Naive B cell (primary cell): Measurements from ENCODE around the gene SGSM2. TPM values are rescaled to one million over a fixed set of nuclear protein-coding genes. Genes with fewer than 3 reads are reported as not detected.

ENCODE experiments used
- ATAC-seq, 2 donors: fragments of 150-1000 bp; cut with Tn5 transposase; 2 replicates each; pipeline ENCODE4 v1.10.0; 2021; ENCODE audit warnings: low read depth in 2 of 2, mild to moderate bottlenecking in 2 of 2, moderate library complexity in 2 of 2
- DNase-seq: peaks from one replicate; pipeline ENCODE4 v3.0.0; 2022
- H3K27ac Mint-ChIP-seq, 6 donors: one replicate each; pipeline ENCODE4 v1.8.0; 2020 to 2022; ENCODE audit warnings: mild to moderate bottlenecking in 6 of 6, mixed read lengths in 6 of 6, moderate library complexity in 5 of 6, inconsistent platforms in 2 of 6
- H3K27me3 Mint-ChIP-seq, 3 donors: one replicate each; pipeline ENCODE4 v1.8.0; 2021 to 2022; ENCODE audit warnings: mixed read lengths in 3 of 3, mild to moderate bottlenecking in 1 of 3
- H3K36me3 Mint-ChIP-seq, 2 donors: one replicate each; pipeline ENCODE4 v1.8.0; 2020 to 2022; ENCODE audit warnings: mixed read lengths in 2 of 2, inconsistent platforms in 1 of 2, mild to moderate bottlenecking in 1 of 2
- H3K4me1 Mint-ChIP-seq, 3 donors: one replicate each; pipeline ENCODE4 v1.8.0; 2020 to 2022; ENCODE audit warnings: mixed read lengths in 3 of 3, inconsistent platforms in 1 of 3, mild to moderate bottlenecking in 1 of 3, moderate library complexity in 1 of 3
- H3K4me3 Mint-ChIP-seq, 8 donors: one replicate each; pipeline ENCODE4 v1.8.0; 2020 to 2022; ENCODE audit warnings: mild to moderate bottlenecking in 8 of 8, mixed read lengths in 8 of 8, moderate library complexity in 8 of 8, inconsistent platforms in 2 of 8
- H3K9me3 Mint-ChIP-seq, 7 donors: one replicate each; pipeline ENCODE4 v1.8.0; 2020 to 2022; ENCODE audit warnings: mixed read lengths in 7 of 7, mild to moderate bottlenecking in 5 of 7, inconsistent platforms in 2 of 7, moderate library complexity in 1 of 7
- polyA plus RNA-seq, 6 donors: library from polyadenylated mRNA; unstranded; fragments of 300-500 nt; fragmentation: Illumina TruSeq; gene quantifications; one replicate each; pipeline ENCODE4 v1.2.3, GENCODE V29; 2021; ENCODE audit warnings: low read depth in 6 of 6

Gene SGSM2
- polyA plus RNA-seq, 6 donors from 2014 or later, result 2.8 to 14.3 (median 4.4) TPM

GRCh38 chr17:2405247-2405926 lies 68.1 kb downstream of the SGSM2 start:
- peak overlapping the region in 1 of 6 donors; percentile 57 for H3K27ac Mint-ChIP-seq
- DNase-seq (no peak), ATAC-seq (no peak)
- no peaks in the 10 kb centered on the region for H3K27me3 Mint-ChIP-seq
- peak overlapping the region in 2 of 8 donors; percentile 40 to 61 for H3K4me3 Mint-ChIP-seq
- no peaks in the 10 kb centered on the region for H3K9me3 Mint-ChIP-seq
- peaks cover 6 to 18% (median 16%) of the 10 kb centered on the region in 3 donors for H3K4me1 Mint-ChIP-seq
- H3K36me3 Mint-ChIP-seq, result no peaks in the 10 kb centered on the region

GRCh38 chr17:2406271-2406902 lies 69.1 kb downstream of the SGSM2 start:
- Mint-ChIP-seq H3K27me3 (no peaks in the 10 kb centered on the region), H3K27ac (no peak overlapping the region), H3K4me3 (no peak overlapping the region), H3K9me3 (no peaks in the 10 kb centered on the region), H3K4me1 (peaks cover 6 to 18% (median 14%) of the 10 kb centered on the region in 3 donors), H3K36me3 (peaks cover 0 to 7% of the 10 kb centered on the region in 2 donors)
- ATAC-seq, result no peak
- no peak for DNase-seq

- peak overlapping the region in 1 of 6 donors; percentile 9 for H3K27ac Mint-ChIP-seq
- DNase-seq, result no peak
- no peaks in the 10 kb centered on the region for H3K27me3 Mint-ChIP-seq
- peaks cover 0 to 7% of the 10 kb centered on the region in 2 donors for H3K36me3 Mint-ChIP-seq
- no peaks in the 10 kb centered on the region for H3K9me3 Mint-ChIP-seq
- H3K4me1 Mint-ChIP-seq, result peaks cover 6 to 14% (median 7%) of the 10 kb centered on the region in 3 donors
- ATAC-seq, result no peak
- H3K4me3 Mint-ChIP-seq, result peak overlapping the region in 1 of 8 donors; percentile 33
Observed at GRCh38 chr17:2406903-2407790, 69.8 kb downstream of the SGSM2 start.

- Mint-ChIP-seq H3K36me3 (peaks cover 0 to 7% of the 10 kb centered on the region in 2 donors), H3K4me1 (peaks cover 0 to 5% (median 0%) of the 10 kb centered on the region in 3 donors), H3K27ac (peak overlapping the region in 1 of 6 donors; percentile 82), H3K9me3 (no peaks in the 10 kb centered on the region), H3K27me3 (no peaks in the 10 kb centered on the region), H3K4me3 (peak overlapping the region in 1 of 8 donors; percentile 73)
- no peak for ATAC-seq
- DNase-seq, result no peak
Observed at GRCh38 chr17:2410951-2411350, 73.7 kb downstream of the SGSM2 start.

GRCh38 chr17:2412561-2413021 lies 75.3 kb downstream of the SGSM2 start:
- Mint-ChIP-seq H3K36me3 (peaks cover 0 to 7% of the 10 kb centered on the region in 2 donors), H3K27me3 (no peaks in the 10 kb centered on the region), H3K4me1 (peaks cover 0 to 5% (median 0%) of the 10 kb centered on the region in 3 donors), H3K27ac (peak overlapping the region in 1 of 6 donors; percentile 28), H3K9me3 (no peaks in the 10 kb centered on the region), H3K4me3 (no peak overlapping the region)
- no peak for ATAC-seq
- no peak for DNase-seq

GRCh38 chr17:2414446-2415064 lies 77.3 kb downstream of the SGSM2 start:
- peak overlapping the region in 1 of 8 donors; percentile 52 for H3K4me3 Mint-ChIP-seq
- ATAC-seq (no peak), DNase-seq (no peak)
- no peaks in the 10 kb centered on the region for H3K27me3 Mint-ChIP-seq
- peak overlapping the region in 1 of 6 donors; percentile 44 for H3K27ac Mint-ChIP-seq
- H3K9me3 Mint-ChIP-seq, result no peaks in the 10 kb centered on the region
- peaks cover 0 to 7% of the 10 kb centered on the region in 2 donors for H3K36me3 Mint-ChIP-seq
- peaks cover 0 to 5% (median 0%) of the 10 kb centered on the region in 3 donors for H3K4me1 Mint-ChIP-seq

- Mint-ChIP-seq H3K4me1 (peaks cover 0 to 5% (median 0%) of the 10 kb centered on the region in 3 donors), H3K27me3 (no peaks in the 10 kb centered on the region), H3K27ac (no peak overlapping the region), H3K9me3 (no peaks in the 10 kb centered on the region), H3K4me3 (no peak overlapping the region), H3K36me3 (peaks cover 2 to 7% of the 10 kb centered on the region in 2 donors)
- ATAC-seq, result no peak
- DNase-seq, result no peak
Observed at GRCh38 chr17:2415081-2415480, 77.8 kb downstream of the SGSM2 start.

- peaks cover 0 to 5% (median 0%) of the 10 kb centered on the region in 3 donors for H3K4me1 Mint-ChIP-seq
- no peaks in the 10 kb centered on the region for H3K9me3 Mint-ChIP-seq
- peak; percentile 85 to 90 for ATAC-seq
- DNase-seq, result peak; percentile 82
- no peaks in the 10 kb centered on the region for H3K27me3 Mint-ChIP-seq
- no peak overlapping the region for H3K4me3 Mint-ChIP-seq
- peak overlapping the region in 3 of 6 donors; percentile 52 to 92 (median 70) for H3K27ac Mint-ChIP-seq
- peaks cover 0 to 9% of the 10 kb centered on the region in 2 donors for H3K36me3 Mint-ChIP-seq
Observed at GRCh38 chr17:2416010-2416734, 78.9 kb downstream of the SGSM2 start.

GRCh38 chr17:2418572-2418971 lies 81.3 kb downstream of the SGSM2 start:
- H3K9me3 Mint-ChIP-seq, result no peaks in the 10 kb centered on the region
- H3K4me3 Mint-ChIP-seq, result no peak overlapping the region
- ATAC-seq (no peak), DNase-seq (no peak)
- H3K36me3 Mint-ChIP-seq, result peaks cover 0 to 9% of the 10 kb centered on the region in 2 donors
- peaks cover 0 to 6% (median 0%) of the 10 kb centered on the region in 3 donors for H3K4me1 Mint-ChIP-seq
- H3K27me3 Mint-ChIP-seq, result no peaks in the 10 kb centered on the region
- H3K27ac Mint-ChIP-seq, result peak overlapping the region in 2 of 6 donors; percentile 41 to 76

- H3K4me3 Mint-ChIP-seq, result no peak overlapping the region
- no peak for ATAC-seq
- H3K9me3 Mint-ChIP-seq, result no peaks in the 10 kb centered on the region
- DNase-seq, result no peak
- H3K36me3 Mint-ChIP-seq, result peaks cover 0 to 9% of the 10 kb centered on the region in 2 donors
- H3K27ac Mint-ChIP-seq, result no peak overlapping the region
- H3K4me1 Mint-ChIP-seq, result peaks cover 0 to 2% (median 0%) of the 10 kb centered on the region in 3 donors
- H3K27me3 Mint-ChIP-seq, result no peaks in the 10 kb centered on the region
Observed at GRCh38 chr17:2419486-2419885, 82.2 kb downstream of the SGSM2 start.

- DNase-seq (no peak), ATAC-seq (no peak)
- peak overlapping the region in 1 of 6 donors; percentile 60 for H3K27ac Mint-ChIP-seq
- peaks cover 0 to 11% of the 10 kb centered on the region in 2 donors for H3K36me3 Mint-ChIP-seq
- H3K4me3 Mint-ChIP-seq, result no peak overlapping the region
- no peaks in the 10 kb centered on the region for H3K27me3 Mint-ChIP-seq
- peaks cover 0 to 2% (median 0%) of the 10 kb centered on the region in 3 donors for H3K4me1 Mint-ChIP-seq
- H3K9me3 Mint-ChIP-seq, result no peaks in the 10 kb centered on the region
Observed at GRCh38 chr17:2420176-2420575, 82.9 kb downstream of the SGSM2 start.
